Esophagus squamous epithelium (tissue), 5 donors: Measurements from ENCODE around the gene TPPP. TPM values are rescaled to one million over a fixed set of nuclear protein-coding genes. Genes with fewer than 3 reads are reported as not detected.
A peak's percentile ranks its signal among the peaks of the same experiment; 100 is the strongest.

ENCODE experiments used
- DNase-seq: peaks from one replicate; lab custom pipeline; 2025; lab: John Stamatoyannopoulos, UW
- H3K27ac ChIP-seq, 4 donors: fragments of 200-600 bp; sonication (generic); one replicate each; pipeline ENCODE4 v1.5.1; 2016 to 2019; ENCODE audit warnings: mild to moderate bottlenecking in 1 of 4
- H3K27me3 ChIP-seq, 4 donors: fragments of 200-600 bp; sonication (generic); 1 replicate in 3 of 4; 2 replicates in 1 of 4; pipeline versions ENCODE4 v1.5.1 to v1.6.0; 2017 to 2021; ENCODE audit warnings: antibody characterized with exemption in 1 of 4
- H3K36me3 ChIP-seq, 3 donors: fragments of 200-600 bp; sonication (generic); one replicate each; pipeline ENCODE4 v1.5.1; 2016 to 2019
- H3K4me1 ChIP-seq, 3 donors: fragments of 200-600 bp; sonication (generic); one replicate each; pipeline ENCODE4 v1.5.1; 2017 to 2019
- H3K4me3 ChIP-seq, 4 donors: fragments of 200-600 bp; sonication (generic); 1 replicate in 3 of 4; 2 replicates in 1 of 4; pipeline ENCODE4 v1.5.1; 2016 to 2019; ENCODE audit warnings: mild to moderate bottlenecking in 2 of 4, moderate library complexity in 1 of 4
- H3K9me3 ChIP-seq, 3 donors: fragments of 200-600 bp; sonication (generic); one replicate each; pipeline ENCODE4 v1.5.1; 2016 to 2019
- CTCF ChIP-seq, 6 experiments: fragments of 450-650 bp in 4 of 6; fragments of 200-600 bp in 2 of 6; sonication (generic) in 2 of 6; IDR thresholded peaks; one replicate each; pipeline ENCODE4 v1.5.1; 2016 to 2019; ENCODE audit warnings: antibody characterized with exemption in 6 of 6, mild to moderate bottlenecking in 4 of 6, moderate library complexity in 4 of 6
- POLR2A ChIP-seq, 4 donors: fragments of 450-650 bp; IDR thresholded peaks; one replicate each; pipeline ENCODE4 v1.6.1; 2017; ENCODE audit warnings: antibody characterized with exemption in 4 of 4, mild to moderate bottlenecking in 4 of 4, moderate library complexity in 3 of 4
- WGBS, 2 donors: methylation state at CpG; one replicate each; pipeline ENCODE4 v1.1.5; 2018; 5-methylcytosine and 5-hydroxymethylcytosine counted together
- intact Hi-C: fragments of 100-400 bp; cut with DNase I; formaldehyde crosslinking; loops from one replicate; pipeline ENCODE4 v1.15.0; 2022
- total RNA-seq, 4 donors: library from RNA; depleted of rRNA; stranded (reverse); fragments of >200 nt; gene quantifications; one replicate each; pipeline ENCODE4 v1.1.0, GENCODE V29; 2016
- donor health status: DM: yes; HTN: yes; CAD: no.

The TPPP gene
- total RNA-seq, 4 donors from 2014 or later: 1.7 to 5.8 (median 5.5) TPM

- intact Hi-C loops: no loop called here
- H3K36me3 ChIP-seq: no peaks in the 10 kb centered on the region
- no peaks in the 10 kb centered on the region for H3K27me3 ChIP-seq
- TF ChIP-seq CTCF (IDR thresholded peaks at IDR 0.05) (no peak), POLR2A (IDR thresholded peaks at IDR 0.05) (no peak)
- no peaks in the 10 kb centered on the region for H3K9me3 ChIP-seq
- no peak for DNase-seq
- peaks cover 38 to 43% (median 41%) of the 10 kb centered on the region in 3 donors for H3K4me1 ChIP-seq
- no peak overlapping the region for H3K27ac ChIP-seq
- 82 to 92% methylated on average over 6 to 8 of the region's 20 CpGs for WGBS, 2 donors
- H3K4me3 ChIP-seq: no peak overlapping the region
These were observed 17.9 kb downstream of the TPPP start for GRCh38 chr5:675111-675870.

GRCh38 chr5:674630-675011 is 18.5 kb downstream of the TPPP start:
- TF ChIP-seq POLR2A (IDR thresholded peaks at IDR 0.05) (no peak), CTCF (IDR thresholded peaks at IDR 0.05) (no peak)
- intact Hi-C loops: loop anchor here (5.0 kb wide), 1 partner anchor 228 kb away; no protein-coding TSS in a partner anchor
- H3K27ac ChIP-seq: peak overlapping the region in 1 of 4 donors; percentile 17
- no peaks in the 10 kb centered on the region for H3K36me3 ChIP-seq
- no peak overlapping the region for H3K4me3 ChIP-seq
- H3K9me3 ChIP-seq: no peaks in the 10 kb centered on the region
- no peaks in the 10 kb centered on the region for H3K27me3 ChIP-seq
- H3K4me1 ChIP-seq: peaks cover 38 to 50% (median 41%) of the 10 kb centered on the region in 3 donors
- WGBS, 2 donors: 50% methylated on average over 1 of the region's 7 CpGs; no CpG with 5 or more reads in 1 of the 2 donors
- no peak for DNase-seq

- Histone ChIP-seq H3K4me1 (peaks cover 41 to 56% (median 41%) of the 10 kb centered on the region in 3 donors), H3K27me3 (no peaks in the 10 kb centered on the region), H3K4me3 (no peak overlapping the region), H3K27ac (peak overlapping the region in 2 of 4 donors; percentile 1 to 17), H3K36me3 (no peaks in the 10 kb centered on the region), H3K9me3 (no peaks in the 10 kb centered on the region)
- intact Hi-C loops: loop anchor here (5.0 kb wide), 1 partner anchor 228 kb away; no protein-coding TSS in a partner anchor
- no peak for DNase-seq
- TF ChIP-seq CTCF (IDR thresholded peaks at IDR 0.05) (no peak), POLR2A (IDR thresholded peaks at IDR 0.05) (no peak)
- 5% methylated on average over 4 of the region's 27 CpGs; no CpG with 5 or more reads in 1 of the 2 donors for WGBS, 2 donors
These were observed 19.1 kb downstream of the TPPP start for GRCh38 chr5:673831-674629.

GRCh38 chr5:673161-673830 is 19.9 kb downstream of the TPPP start:
- Histone ChIP-seq H3K4me3 (peak overlapping the region in 3 of 4 donors; percentile 7 to 21 (median 15)), H3K9me3 (no peaks in the 10 kb centered on the region), H3K27ac (peak overlapping the region in 3 of 4 donors; percentile 1 to 44 (median 19)), H3K4me1 (peaks cover 41 to 62% (median 41%) of the 10 kb centered on the region in 3 donors), H3K27me3 (no peaks in the 10 kb centered on the region), H3K36me3 (no peaks in the 10 kb centered on the region)
- WGBS, 2 donors: 20% methylated on average over 2 of the region's 19 CpGs; no CpG with 5 or more reads in 1 of the 2 donors
- TF ChIP-seq CTCF (IDR thresholded peaks at IDR 0.05): no peak
- no peak for TF ChIP-seq POLR2A (IDR thresholded peaks at IDR 0.05)
- intact Hi-C loops: loop anchor here (5.0 kb wide), 1 partner anchor 229 kb away; no protein-coding TSS in a partner anchor
- DNase-seq: no peak
